GM21360 (cell line): ENCODE data around the gene ZFAND2A.

Experiments
- ATAC-seq: cut with Tn5 transposase; IDR thresholded peaks from one replicate; pipeline ENCODE4 v1.9.1; 2021; ENCODE audit warnings: mild to moderate bottlenecking, moderate library complexity; ENCODE audit not compliant: unreplicated experiment

Gene ZFAND2A

GRCh38 chr7:1110358-1110757, 49.6 kb downstream of the ZFAND2A start:
- no peak for ATAC-seq

GRCh38 chr7:1109581-1110310, 50.2 kb downstream of the ZFAND2A start:
- no peak for ATAC-seq

DNA sequence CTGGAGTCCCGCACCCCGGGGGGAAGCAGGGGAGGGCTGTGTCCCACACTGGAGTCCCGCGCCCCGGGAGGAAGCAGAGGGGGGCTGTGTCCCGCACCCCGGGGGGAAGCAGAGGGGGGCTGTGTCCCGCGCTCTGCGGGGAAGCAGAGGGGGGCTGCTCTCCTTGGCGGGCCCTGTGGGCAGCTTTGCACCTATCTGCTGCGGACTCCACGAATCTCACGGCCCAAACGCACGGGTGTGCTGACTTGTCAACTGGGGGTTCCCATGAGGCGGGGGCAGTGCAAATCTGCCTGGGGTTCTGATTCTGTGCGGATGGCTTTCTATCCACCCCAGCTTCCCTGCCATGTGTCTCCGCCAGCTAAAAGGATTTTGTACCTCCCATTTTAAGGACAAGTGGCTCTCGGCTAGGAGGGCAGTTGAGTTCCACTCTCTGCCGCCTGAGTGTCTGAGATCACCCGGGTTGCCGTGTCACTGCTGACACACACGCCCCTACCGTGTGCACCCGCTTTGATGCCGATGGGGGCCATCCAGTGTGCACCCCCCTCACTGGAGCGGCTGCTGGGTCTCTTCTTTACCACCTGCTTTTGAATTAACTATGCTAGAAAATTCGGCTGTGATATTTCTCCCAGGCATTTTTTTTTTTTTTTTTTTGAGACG, 51.6 kb downstream of the ZFAND2A start:
- ATAC-seq = no peak

DNA sequence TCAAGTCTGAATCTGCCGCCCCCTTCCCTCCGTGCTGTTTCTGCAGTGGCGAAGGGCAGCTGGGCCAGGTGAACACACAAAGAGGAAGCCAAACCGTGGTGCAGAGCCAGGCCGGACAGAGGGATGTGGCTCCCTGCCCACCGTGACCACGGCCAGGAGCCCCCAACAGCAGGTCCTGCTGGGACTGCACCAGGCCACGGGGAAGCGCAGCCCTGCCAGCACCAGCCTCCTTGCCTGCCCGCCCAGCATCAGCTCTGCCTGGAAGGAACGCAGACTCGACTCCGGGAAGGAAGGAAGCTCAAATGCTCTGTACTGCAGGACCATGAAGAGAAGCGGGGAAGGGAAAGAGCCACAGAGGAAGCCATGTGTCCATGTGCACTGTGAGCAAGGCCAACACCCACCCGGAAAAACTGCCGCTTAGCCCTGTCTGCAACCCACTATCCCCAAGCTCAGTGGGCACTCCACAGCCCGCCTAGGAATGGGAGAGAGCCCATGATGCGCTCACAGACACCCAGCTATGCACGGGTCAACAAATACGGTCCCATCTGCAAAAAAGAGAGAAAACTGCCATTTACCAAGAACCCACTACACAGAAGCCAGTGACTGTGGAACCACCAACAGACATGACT, 53.1 kb downstream of the ZFAND2A start:
- ATAC-seq = no peak

GRCh38 chr7:1106063-1106792, 53.8 kb downstream of the ZFAND2A start:
- ATAC-seq = no peak

DNA sequence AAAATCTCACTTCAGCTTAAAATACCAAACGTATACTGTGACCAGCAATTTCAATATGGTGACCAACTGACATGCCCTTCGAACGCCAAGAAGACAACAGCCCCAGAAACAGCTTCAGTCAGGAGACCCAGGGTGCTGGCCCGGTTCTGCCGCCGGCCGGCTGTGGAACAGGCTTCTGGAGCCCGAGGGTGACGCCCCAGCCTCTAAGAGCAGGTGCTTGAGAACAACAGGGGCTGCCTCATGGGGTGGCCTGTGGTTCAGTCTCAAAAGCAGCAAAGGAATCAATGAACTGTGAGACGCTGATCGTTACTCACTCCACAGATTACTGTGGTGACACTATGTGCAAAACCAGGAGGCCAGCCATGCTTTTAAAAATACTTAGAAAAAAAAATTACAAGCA, 54.8 kb downstream of the ZFAND2A start:
- peak; percentile 65 for ATAC-seq

- no peak for ATAC-seq
Measured at GRCh38 chr7:1104516-1105179, 55.3 kb downstream of the ZFAND2A start.

DNA sequence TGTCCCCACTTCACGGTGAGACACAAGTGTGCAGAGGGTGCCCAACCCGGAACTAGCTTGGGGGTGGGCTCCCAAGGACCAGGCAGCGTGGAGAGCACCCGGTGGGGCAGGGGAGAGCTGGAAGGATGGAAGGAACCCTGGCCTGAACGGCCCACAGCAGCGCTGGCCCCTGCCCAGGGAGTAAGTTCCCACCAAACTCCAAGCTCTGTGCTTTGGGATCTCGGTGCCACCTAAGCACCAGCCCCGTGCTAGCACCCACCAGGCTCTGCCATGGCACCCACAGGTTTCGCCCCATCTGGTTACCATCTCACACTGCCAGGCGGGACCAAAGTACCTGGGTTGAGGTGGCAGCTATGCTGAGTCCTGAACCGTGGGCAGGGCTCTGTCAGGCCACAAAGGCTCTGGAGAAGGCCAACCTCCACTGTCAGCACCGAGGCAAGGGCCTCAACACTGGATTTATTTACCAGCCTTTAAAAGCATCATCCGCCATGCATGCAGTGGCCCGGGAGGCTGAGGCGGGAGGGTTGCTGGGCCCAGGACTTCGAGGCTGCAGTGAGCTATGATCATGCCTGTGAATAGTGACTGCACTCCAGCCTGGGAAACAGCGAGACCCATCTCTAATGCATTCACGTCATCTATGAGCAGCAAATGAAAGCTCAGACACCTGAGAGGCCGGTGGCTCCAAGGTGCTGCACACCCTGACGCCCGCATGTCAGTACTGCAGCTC, 56.0 kb downstream of the ZFAND2A start:
- ATAC-seq = no peak

- no peak for ATAC-seq
Measured at GRCh38 chr7:1103009-1103788, 56.8 kb downstream of the ZFAND2A start.
